Fibroblast of lung (primary cell): Measurements from ENCODE around the gene TASOR2.

Experiments
- CTCF ChIP-seq, 2 donors: IDR thresholded peaks in 1 of 2; conservative IDR thresholded peaks in 1 of 2; 1 replicate in 1 of 2; 2 replicates in 1 of 2; pipeline ENCODE4 v1.5.1; 2011 to 2012; ENCODE audit warnings: low read length in 2 of 2, control low read depth in 1 of 2, inconsistent platforms in 1 of 2, low read depth in 1 of 2, mild to moderate bottlenecking in 1 of 2
- EZH2 ChIP-seq: IDR thresholded peaks from 2 replicates; pipeline ENCODE4 v1.5.1; 2012; ENCODE audit warnings: low read length, control low read depth, mild to moderate bottlenecking; ENCODE audit errors: missing control alignments

GRCh38 chr10:5639066-5639465 is 45.6 kb upstream of the TASOR2 start:
- no peak for TF ChIP-seq CTCF (conservative IDR thresholded peaks at IDR 0.05 in 1 of 2, IDR thresholded peaks at IDR 0.05 in 1 of 2; ENCODE audit: low read depth in 1 of 2, low read length in 2 of 2)
- TF ChIP-seq EZH2: no peak
